ENCODE data around the gene DAB1. TPM values are rescaled to one million over a fixed set of nuclear protein-coding genes. Genes with fewer than 3 reads are reported as not detected.

Gene DAB1
- total and polyA plus RNA-seq, 12 donors: 0.04 to 2.1 (median 0.59) TPM; not detected in 2

GRCh38 chr1:56979986-56980755, 443.7 kb downstream of the DAB1 start:
- Histone ChIP-seq H3K27ac (no peak overlapping the region), H3K9me3 (replicated peaks in 1 of 3) (no peaks in the 10 kb centered on the region), H3K27me3 (no peaks in the 10 kb centered on the region), H3K4me3 (no peak overlapping the region), H3K36me3 (replicated peaks in 1 of 2) (no peaks in the 10 kb centered on the region), H3K4me1 (replicated peaks in 1 of 2) (no peaks in the 10 kb centered on the region)
- TF ChIP-seq POLR2A (IDR thresholded peaks at IDR 0.05): no peak
- TF ChIP-seq, protein P1, sequence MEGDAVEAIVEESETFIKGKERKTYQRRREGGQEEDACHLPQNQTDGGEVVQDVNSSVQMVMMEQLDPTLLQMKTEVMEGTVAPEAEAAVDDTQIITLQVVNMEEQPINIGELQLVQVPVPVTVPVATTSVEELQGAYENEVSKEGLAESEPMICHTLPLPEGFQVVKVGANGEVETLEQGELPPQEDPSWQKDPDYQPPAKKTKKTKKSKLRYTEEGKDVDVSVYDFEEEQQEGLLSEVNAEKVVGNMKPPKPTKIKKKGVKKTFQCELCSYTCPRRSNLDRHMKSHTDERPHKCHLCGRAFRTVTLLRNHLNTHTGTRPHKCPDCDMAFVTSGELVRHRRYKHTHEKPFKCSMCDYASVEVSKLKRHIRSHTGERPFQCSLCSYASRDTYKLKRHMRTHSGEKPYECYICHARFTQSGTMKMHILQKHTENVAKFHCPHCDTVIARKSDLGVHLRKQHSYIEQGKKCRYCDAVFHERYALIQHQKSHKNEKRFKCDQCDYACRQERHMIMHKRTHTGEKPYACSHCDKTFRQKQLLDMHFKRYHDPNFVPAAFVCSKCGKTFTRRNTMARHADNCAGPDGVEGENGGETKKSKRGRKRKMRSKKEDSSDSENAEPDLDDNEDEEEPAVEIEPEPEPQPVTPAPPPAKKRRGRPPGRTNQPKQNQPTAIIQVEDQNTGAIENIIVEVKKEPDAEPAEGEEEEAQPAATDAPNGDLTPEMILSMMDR (IDR thresholded peaks at IDR 0.05): no peak
- WGBS, 4 donors: 49 to 62% (median 55%) methylated on average over 4 of the region's 4 CpGs
- intact Hi-C loops (cut with DNase I): no loop called here
- DNase-seq: no peak

- H3K9me3 ChIP-seq (replicated peaks in 1 of 3): no peaks in the 10 kb centered on the region
- no peak for TF ChIP-seq POLR2A (IDR thresholded peaks at IDR 0.05)
- TF ChIP-seq, protein P1 (IDR thresholded peaks at IDR 0.05): no peak
- H3K27me3 ChIP-seq: no peaks in the 10 kb centered on the region
- H3K36me3 ChIP-seq (replicated peaks in 1 of 2): no peaks in the 10 kb centered on the region
- H3K4me1 ChIP-seq (replicated peaks in 1 of 2): no peaks in the 10 kb centered on the region
- WGBS, 4 donors: 67 to 88% (median 78%) methylated on average over 5 of the region's 5 CpGs
- H3K27ac ChIP-seq: no peak overlapping the region
- no peak overlapping the region for H3K4me3 ChIP-seq
- intact Hi-C loops (cut with DNase I): no loop called here
- no peak for DNase-seq
These were observed 445.0 kb downstream of the DAB1 start for GRCh38 chr1:56978819-56979218.

DNA sequence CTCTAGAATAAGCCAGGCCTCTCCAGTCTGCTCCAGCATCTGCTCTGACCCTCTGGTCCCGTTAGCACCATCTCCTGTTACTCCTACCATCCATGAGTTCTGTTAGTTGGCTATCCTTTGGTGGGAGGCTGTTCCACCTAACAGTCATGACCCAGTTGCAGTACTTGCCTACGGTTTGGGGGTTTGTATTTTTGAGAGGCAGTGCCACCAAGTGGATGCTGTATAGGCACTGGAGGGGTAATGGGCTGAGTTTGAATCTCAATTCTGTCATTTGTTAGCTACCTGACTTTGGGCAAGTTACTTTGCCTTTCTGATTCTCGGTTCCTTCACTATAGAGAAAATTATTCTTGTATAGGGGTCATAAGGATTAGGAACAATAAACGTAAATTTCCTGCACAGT, 445.9 kb downstream of the DAB1 start:
- Histone ChIP-seq H3K9me3 (replicated peaks in 1 of 3) (no peaks in the 10 kb centered on the region), H3K27ac (no peak overlapping the region), H3K4me3 (no peak overlapping the region), H3K27me3 (no peaks in the 10 kb centered on the region), H3K36me3 (replicated peaks in 1 of 2) (no peaks in the 10 kb centered on the region), H3K4me1 (replicated peaks in 1 of 2) (no peaks in the 10 kb centered on the region)
- intact Hi-C loops (cut with DNase I): no loop called here
- TF ChIP-seq POLR2A (IDR thresholded peaks at IDR 0.05): no peak
- TF ChIP-seq, protein P1 (IDR thresholded peaks at IDR 0.05): no peak
- no peak for DNase-seq
- WGBS, 4 donors: 57 to 69% (median 62%) methylated on average over 4 of the region's 4 CpGs

DNA sequence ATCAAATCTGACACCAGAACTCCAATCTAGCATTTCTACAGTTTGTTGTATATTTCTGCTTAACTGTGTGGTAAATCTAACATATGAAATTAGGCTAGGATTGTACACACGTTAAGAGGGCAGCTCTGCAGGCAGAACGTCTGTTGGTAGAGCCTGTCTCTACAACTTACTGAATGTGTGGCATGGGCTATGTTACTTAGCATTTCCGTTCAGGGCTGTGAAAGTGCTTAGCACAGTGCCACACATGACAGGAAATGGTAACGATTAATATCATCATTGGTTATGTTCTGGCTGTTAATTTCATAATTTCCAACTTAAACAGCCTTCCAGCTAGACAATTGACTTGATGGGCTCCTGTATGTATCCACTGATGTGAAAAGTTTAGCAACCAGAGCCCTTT, 448.4 kb downstream of the DAB1 start:
- H3K9me3 ChIP-seq (replicated peaks in 1 of 3): no peaks in the 10 kb centered on the region
- intact Hi-C loops (cut with DNase I): no loop called here
- no peak for TF ChIP-seq POLR2A (IDR thresholded peaks at IDR 0.05)
- TF ChIP-seq, protein P1 (IDR thresholded peaks at IDR 0.05): no peak
- no peaks in the 10 kb centered on the region for H3K36me3 ChIP-seq (replicated peaks in 1 of 2)
- 62 to 72% (median 68%) methylated on average over 4 of the region's 4 CpGs for WGBS, 4 donors
- no peak overlapping the region for H3K4me3 ChIP-seq
- no peak for DNase-seq
- H3K27me3 ChIP-seq: no peaks in the 10 kb centered on the region
- H3K4me1 ChIP-seq (replicated peaks in 1 of 2): no peaks in the 10 kb centered on the region
- H3K27ac ChIP-seq: no peak overlapping the region
